K562 (cell line): Measurements from ENCODE around the gene SH3PXD2B. TPM values are rescaled to one million over a fixed set of nuclear protein-coding genes. Genes with fewer than 3 reads are reported as not detected.

Experiments used
- CTBP1 ChIP-seq: fragments of 450-650 bp; IDR thresholded peaks from 2 replicates; pipeline ENCODE4 v1.6.1; 2016; ENCODE audit warnings: borderline replicate concordance
- HLTF ChIP-seq: fragments of 450-650 bp; IDR thresholded peaks from 2 replicates; pipeline ENCODE4 v1.6.1; 2016
- TGIF2 ChIP-seq: sonication (generic); formaldehyde crosslinking; IDR thresholded peaks from 2 replicates; pipeline ENCODE4 v1.8.1; 2022; ENCODE audit warnings: mild to moderate bottlenecking, missing genetic modification reagents, moderate library complexity
- ZBED1 ChIP-seq: IDR thresholded peaks from 2 replicates; pipeline ENCODE4 v1.6.1; 2014
- ZBTB1 ChIP-seq: sonication (generic); formaldehyde crosslinking; IDR thresholded peaks from 2 replicates; pipeline ENCODE4 v1.8.1; 2023; ENCODE audit warnings: missing genetic modification reagents, low read depth, mild to moderate bottlenecking, borderline replicate concordance
- ZNF143 ChIP-seq: sonication (generic); formaldehyde crosslinking; IDR thresholded peaks from 2 replicates; pipeline ENCODE4 v1.9.0; 2022; ENCODE audit warnings: mild to moderate bottlenecking, missing genetic modification reagents
- ZNF174 ChIP-seq: fragments of 250-450 bp; sonication (Bioruptor Pico); IDR thresholded peaks from 2 replicates; pipeline ENCODE4 v1.4.0; 2020; ENCODE audit warnings: mild to moderate bottlenecking
- ZNF263 ChIP-seq: sonication (generic); formaldehyde crosslinking; IDR thresholded peaks from 2 replicates; pipeline ENCODE4 v1.8.0; 2022; ENCODE audit warnings: mild to moderate bottlenecking, missing genetic modification reagents, borderline replicate concordance
- polyA plus RNA-seq, 8 experiments: library from polyadenylated mRNA; depleted of rRNA in 4 of 8; stranded (reverse) in 5 of 8; unstranded in 3 of 8; fragments of >200 nt; fragmentation: Nextera tagmentation in 2 of 8; fragmentation: Illumina TruSeq in 1 of 8; extraction: Ambion mirVana in 2 of 8; extraction: Trizol in 1 of 8; gene quantifications; 2 replicates each; pipeline versions ENCODE4 v1.2.1 to v1.2.3, GENCODE V29; 2011 to 2014; ENCODE audit warnings: inconsistent platforms in 1 of 8, missing spikeins in 1 of 8
- total RNA-seq, 7 experiments: library from RNA; depleted of rRNA in 6 of 7; stranded (reverse); fragments of >200 nt in 6 of 7; fragmentation: Illumina TruSeq in 2 of 7; extraction: Trizol in 2 of 7; gene quantifications; 2 replicates each; pipeline versions ENCODE4 v1.2.1 to v1.2.3, GENCODE V29; 2011 to 2021; ENCODE audit warnings: low replicate concordance in 1 of 7
- TF ChIP-seq, protein P1 (sequence below), 2 experiments: fragments of 450-650 bp; formaldehyde crosslinking in 1 of 2; IDR thresholded peaks; 2 replicates each; pipeline versions ENCODE4 v1.4.0 to v1.6.1; 2014 to 2020; ENCODE audit warnings: mild to moderate bottlenecking in 2 of 2, borderline replicate concordance in 1 of 2, low read depth in 1 of 2
- TF ChIP-seq, protein P2 (sequence below): fragments of 250-450 bp; sonication (Bioruptor Pico); IDR thresholded peaks from 2 replicates; pipeline ENCODE4 v1.4.0; 2020; ENCODE audit warnings: mild to moderate bottlenecking, moderate library complexity, borderline replicate concordance

SH3PXD2B gene
- total and polyA plus RNA-seq, 9 of the 15 experiments (the other 6 are each of a cell fraction or from before 2014, with no cell fraction given), result 0.04 to 0.66 (median 0.19) TPM

DNA sequence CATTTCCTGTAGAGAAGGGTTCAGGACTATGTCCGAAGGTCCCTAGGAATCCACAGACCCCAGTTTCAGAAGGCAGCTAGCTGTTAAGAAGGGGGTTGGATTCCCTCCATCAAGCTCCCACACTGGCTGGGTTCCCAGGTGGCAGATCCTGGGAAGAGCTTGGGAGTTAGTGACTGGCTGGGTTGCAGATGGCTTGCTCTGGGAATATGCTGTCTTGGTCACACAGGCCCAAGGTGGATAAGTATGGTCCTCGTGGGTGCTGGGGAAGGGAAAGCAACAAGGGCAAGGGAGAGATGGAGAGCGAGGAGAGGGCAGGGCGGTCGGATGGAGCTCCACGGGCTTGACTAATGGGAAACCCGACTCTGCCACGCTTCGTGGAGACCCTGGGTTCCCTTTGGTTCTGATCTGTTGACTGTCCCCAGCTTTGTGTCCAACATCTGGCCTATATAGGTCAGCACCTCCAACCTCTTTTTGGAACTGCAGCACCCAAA, 17.4 kb downstream of the SH3PXD2B start (continued):
- TF ChIP-seq, protein P1, sequence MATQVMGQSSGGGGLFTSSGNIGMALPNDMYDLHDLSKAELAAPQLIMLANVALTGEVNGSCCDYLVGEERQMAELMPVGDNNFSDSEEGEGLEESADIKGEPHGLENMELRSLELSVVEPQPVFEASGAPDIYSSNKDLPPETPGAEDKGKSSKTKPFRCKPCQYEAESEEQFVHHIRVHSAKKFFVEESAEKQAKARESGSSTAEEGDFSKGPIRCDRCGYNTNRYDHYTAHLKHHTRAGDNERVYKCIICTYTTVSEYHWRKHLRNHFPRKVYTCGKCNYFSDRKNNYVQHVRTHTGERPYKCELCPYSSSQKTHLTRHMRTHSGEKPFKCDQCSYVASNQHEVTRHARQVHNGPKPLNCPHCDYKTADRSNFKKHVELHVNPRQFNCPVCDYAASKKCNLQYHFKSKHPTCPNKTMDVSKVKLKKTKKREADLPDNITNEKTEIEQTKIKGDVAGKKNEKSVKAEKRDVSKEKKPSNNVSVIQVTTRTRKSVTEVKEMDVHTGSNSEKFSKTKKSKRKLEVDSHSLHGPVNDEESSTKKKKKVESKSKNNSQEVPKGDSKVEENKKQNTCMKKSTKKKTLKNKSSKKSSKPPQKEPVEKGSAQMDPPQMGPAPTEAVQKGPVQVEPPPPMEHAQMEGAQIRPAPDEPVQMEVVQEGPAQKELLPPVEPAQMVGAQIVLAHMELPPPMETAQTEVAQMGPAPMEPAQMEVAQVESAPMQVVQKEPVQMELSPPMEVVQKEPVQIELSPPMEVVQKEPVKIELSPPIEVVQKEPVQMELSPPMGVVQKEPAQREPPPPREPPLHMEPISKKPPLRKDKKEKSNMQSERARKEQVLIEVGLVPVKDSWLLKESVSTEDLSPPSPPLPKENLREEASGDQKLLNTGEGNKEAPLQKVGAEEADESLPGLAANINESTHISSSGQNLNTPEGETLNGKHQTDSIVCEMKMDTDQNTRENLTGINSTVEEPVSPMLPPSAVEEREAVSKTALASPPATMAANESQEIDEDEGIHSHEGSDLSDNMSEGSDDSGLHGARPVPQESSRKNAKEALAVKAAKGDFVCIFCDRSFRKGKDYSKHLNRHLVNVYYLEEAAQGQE (IDR thresholded peaks at IDR 0.05; ENCODE audit: borderline replicate concordance), result no peak
- TF ChIP-seq, protein P1 (CRISPR knock-in tag; IDR thresholded peaks at IDR 0.05; ENCODE audit: low read depth), result no peak
- TF ChIP-seq ZNF143 (CRISPR knock-in tag), result no peak
- TF ChIP-seq ZBTB1 (CRISPR knock-in tag), result no peak
- no peak for TF ChIP-seq TGIF2
- TF ChIP-seq ZNF263 (CRISPR knock-in tag), result no peak
- no peak for TF ChIP-seq CTBP1
- no peak for TF ChIP-seq ZBED1
- no peak for TF ChIP-seq HLTF
- TF ChIP-seq ZNF174 (CRISPR knock-in tag), result no peak
- TF ChIP-seq, protein P2, sequence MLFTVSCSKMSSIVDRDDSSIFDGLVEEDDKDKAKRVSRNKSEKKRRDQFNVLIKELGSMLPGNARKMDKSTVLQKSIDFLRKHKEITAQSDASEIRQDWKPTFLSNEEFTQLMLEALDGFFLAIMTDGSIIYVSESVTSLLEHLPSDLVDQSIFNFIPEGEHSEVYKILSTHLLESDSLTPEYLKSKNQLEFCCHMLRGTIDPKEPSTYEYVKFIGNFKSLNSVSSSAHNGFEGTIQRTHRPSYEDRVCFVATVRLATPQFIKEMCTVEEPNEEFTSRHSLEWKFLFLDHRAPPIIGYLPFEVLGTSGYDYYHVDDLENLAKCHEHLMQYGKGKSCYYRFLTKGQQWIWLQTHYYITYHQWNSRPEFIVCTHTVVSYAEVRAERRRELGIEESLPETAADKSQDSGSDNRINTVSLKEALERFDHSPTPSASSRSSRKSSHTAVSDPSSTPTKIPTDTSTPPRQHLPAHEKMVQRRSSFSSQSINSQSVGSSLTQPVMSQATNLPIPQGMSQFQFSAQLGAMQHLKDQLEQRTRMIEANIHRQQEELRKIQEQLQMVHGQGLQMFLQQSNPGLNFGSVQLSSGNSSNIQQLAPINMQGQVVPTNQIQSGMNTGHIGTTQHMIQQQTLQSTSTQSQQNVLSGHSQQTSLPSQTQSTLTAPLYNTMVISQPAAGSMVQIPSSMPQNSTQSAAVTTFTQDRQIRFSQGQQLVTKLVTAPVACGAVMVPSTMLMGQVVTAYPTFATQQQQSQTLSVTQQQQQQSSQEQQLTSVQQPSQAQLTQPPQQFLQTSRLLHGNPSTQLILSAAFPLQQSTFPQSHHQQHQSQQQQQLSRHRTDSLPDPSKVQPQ (CRISPR knock-in tag), result no peak
- TF ChIP-seq, all 486 proteins: peak for 0
